HEK293 (cell line): ENCODE data around the gene BCL2.

ENCODE experiments used
- CTCF ChIA-PET: fragments of 350-600 bp; formaldehyde crosslinking; extraction: SDS; loops from one replicate; lab custom pipeline; 2021; ENCODE audit warnings: antibody characterized with exemption; lab: Yijun Ruan, JAX
- POLR2A ChIA-PET: fragments of 300-600 bp; formaldehyde crosslinking; extraction: SDS; loops from one replicate; lab custom pipeline; 2020; ENCODE audit warnings: antibody characterized with exemption, inconsistent platforms; lab: Yijun Ruan, JAX
- H3K27ac ChIP-seq: fragments of 200-500 bp; sonication (Bioruptor generic); 2 replicates; pipeline ENCODE4 v1.5.1; 2014; ENCODE audit warnings: low read depth, low read length, control low read depth, inconsistent platforms; ENCODE audit errors: extremely low read depth
- H3K36me3 ChIP-seq, 2 experiments: fragments of 200-500 bp in 1 of 2; sonication (Bioruptor generic) in 1 of 2; 1 replicate in 1 of 2; 2 replicates in 1 of 2; pipeline ENCODE4 v1.5.1; 2014 to 2017; ENCODE audit warnings: inconsistent platforms in 2 of 2, low read length in 2 of 2; ENCODE audit not compliant: control insufficient read depth in 2 of 2, insufficient read depth in 1 of 2
- H3K4me1 ChIP-seq: fragments of 200-500 bp; sonication (Bioruptor generic); 2 replicates; pipeline ENCODE4 v1.5.1; 2014; ENCODE audit warnings: mild to moderate bottlenecking, low read length, inconsistent platforms; ENCODE audit not compliant: control insufficient read depth, insufficient read depth
- H3K4me3 ChIP-seq: 2 replicates; pipeline ENCODE4 v1.5.1; 2011; ENCODE audit warnings: low read depth, mild to moderate bottlenecking, control low read depth, low read length, moderate library complexity
- H3K9me3 ChIP-seq: fragments of 200-500 bp; sonication (Bioruptor generic); 2 replicates; pipeline ENCODE4 v1.5.1; 2014; ENCODE audit warnings: low read depth, low read length, inconsistent platforms; ENCODE audit not compliant: control insufficient read depth, insufficient read depth
- ATF2 ChIP-seq: fragments of 450-650 bp; formaldehyde crosslinking; IDR thresholded peaks from 2 replicates; pipeline ENCODE4 v1.5.1; 2016; ENCODE audit warnings: missing biosample characterization, missing genetic modification characterization, low read depth
- GFI1B ChIP-seq: fragments of 450-650 bp; formaldehyde crosslinking; IDR thresholded peaks from 2 replicates; pipeline ENCODE4 v1.5.1; 2016; ENCODE audit warnings: missing biosample characterization, missing genetic modification characterization
- GLIS1 ChIP-seq: fragments of 450-650 bp; formaldehyde crosslinking; IDR thresholded peaks from 2 replicates; pipeline ENCODE4 v1.5.1; 2016; ENCODE audit warnings: missing biosample characterization, missing genetic modification characterization
- MYNN ChIP-seq: fragments of 450-650 bp; formaldehyde crosslinking; IDR thresholded peaks from 2 replicates; pipeline ENCODE4 v1.5.1; 2016; ENCODE audit warnings: missing biosample characterization, missing genetic modification characterization, borderline replicate concordance
- SALL2 ChIP-seq: fragments of 450-650 bp; formaldehyde crosslinking; IDR thresholded peaks from 2 replicates; pipeline ENCODE4 v1.5.0; 2017; ENCODE audit warnings: missing biosample characterization, mild to moderate bottlenecking, missing genetic modification characterization, borderline replicate concordance
- ZBTB7A ChIP-seq: fragments of 450-650 bp; formaldehyde crosslinking; IDR thresholded peaks from 2 replicates; pipeline ENCODE4 v1.5.1; 2016; ENCODE audit warnings: low read depth, missing biosample characterization, missing genetic modification characterization
- ZFP37 ChIP-seq: fragments of 450-650 bp; formaldehyde crosslinking; IDR thresholded peaks from 2 replicates; pipeline ENCODE4 v1.5.1; 2016; ENCODE audit warnings: missing biosample characterization, missing genetic modification characterization
- ZIC2 ChIP-seq: fragments of 450-650 bp; formaldehyde crosslinking; IDR thresholded peaks from 2 replicates; pipeline ENCODE4 v1.5.1; 2016; ENCODE audit warnings: missing biosample characterization, missing genetic modification characterization
- ZNF10 ChIP-seq: fragments of 450-650 bp; formaldehyde crosslinking; IDR thresholded peaks from 2 replicates; pipeline ENCODE4 v1.5.1; 2017; ENCODE audit warnings: missing biosample characterization, missing genetic modification characterization
- ZNF175 ChIP-seq: fragments of 450-650 bp; formaldehyde crosslinking; IDR thresholded peaks from 2 replicates; pipeline ENCODE4 v1.5.1; 2016; ENCODE audit warnings: missing biosample characterization, missing genetic modification characterization
- ZNF184 ChIP-seq: fragments of 450-650 bp; IDR thresholded peaks from 2 replicates; pipeline ENCODE4 v1.5.1; 2018; ENCODE audit warnings: missing biosample characterization, mild to moderate bottlenecking, missing genetic modification characterization
- ZNF19 ChIP-seq: fragments of 450-650 bp; formaldehyde crosslinking; IDR thresholded peaks from 2 replicates; pipeline ENCODE4; 2016; ENCODE audit warnings: missing biosample characterization, missing genetic modification characterization, low read depth
- ZNF24 ChIP-seq: fragments of 450-650 bp; formaldehyde crosslinking; IDR thresholded peaks from 2 replicates; pipeline ENCODE4 v1.5.1; 2016; ENCODE audit warnings: missing biosample characterization, missing genetic modification characterization
- ZNF248 ChIP-seq: fragments of 450-650 bp; formaldehyde crosslinking; IDR thresholded peaks from 2 replicates; pipeline ENCODE4 v1.5.1; 2017; ENCODE audit warnings: missing biosample characterization, missing genetic modification characterization
- ZNF302 ChIP-seq: fragments of 450-650 bp; formaldehyde crosslinking; IDR thresholded peaks from 2 replicates; pipeline ENCODE4 v1.5.1; 2016; ENCODE audit warnings: missing biosample characterization, missing genetic modification characterization, low read depth
- ZNF350 ChIP-seq: fragments of 450-650 bp; formaldehyde crosslinking; IDR thresholded peaks from 2 replicates; pipeline ENCODE4 v1.5.0; 2017; ENCODE audit warnings: missing biosample characterization, mild to moderate bottlenecking, missing genetic modification characterization
- ZNF404 ChIP-seq: fragments of 450-650 bp; formaldehyde crosslinking; IDR thresholded peaks from 2 replicates; pipeline ENCODE4 v1.5.1; 2017; ENCODE audit warnings: missing biosample characterization, missing genetic modification characterization
- ZNF501 ChIP-seq: fragments of 450-650 bp; formaldehyde crosslinking; IDR thresholded peaks from 2 replicates; pipeline ENCODE4 v1.5.1; 2016; ENCODE audit warnings: missing biosample characterization, missing genetic modification characterization
- ZNF510 ChIP-seq: fragments of 450-650 bp; formaldehyde crosslinking; IDR thresholded peaks from 2 replicates; pipeline ENCODE4 v1.5.1; 2018; ENCODE audit warnings: mild to moderate bottlenecking, missing genetic modification characterization, missing biosample characterization; ENCODE audit not compliant: insufficient replicate concordance
- ZNF514 ChIP-seq: fragments of 450-650 bp; formaldehyde crosslinking; IDR thresholded peaks from 2 replicates; pipeline ENCODE4 v1.5.1; 2016; ENCODE audit warnings: missing biosample characterization, missing genetic modification characterization
- ZNF555 ChIP-seq: fragments of 450-650 bp; formaldehyde crosslinking; conservative IDR thresholded peaks from 2 replicates; pipeline ENCODE4 v1.5.1; 2017; ENCODE audit warnings: missing biosample characterization, mild to moderate bottlenecking, missing genetic modification characterization, inconsistent platforms
- ZNF629 ChIP-seq: fragments of 450-650 bp; formaldehyde crosslinking; IDR thresholded peaks from 2 replicates; pipeline ENCODE4 v1.5.1; 2017; ENCODE audit warnings: missing biosample characterization, missing genetic modification characterization
- ZNF664 ChIP-seq: fragments of 450-650 bp; formaldehyde crosslinking; IDR thresholded peaks from 2 replicates; pipeline ENCODE4 v1.5.1; 2016; ENCODE audit warnings: missing biosample characterization, missing genetic modification characterization
- ZNF777 ChIP-seq: fragments of 450-650 bp; formaldehyde crosslinking; IDR thresholded peaks from 2 replicates; pipeline ENCODE4 v1.5.1; 2017; ENCODE audit warnings: missing biosample characterization, missing genetic modification characterization, borderline replicate concordance
- TF ChIP-seq, protein P1 (sequence below): fragments of 450-650 bp; formaldehyde crosslinking; IDR thresholded peaks from 2 replicates; pipeline ENCODE4 v1.5.1; 2016; ENCODE audit warnings: missing biosample characterization, missing genetic modification characterization
- TF ChIP-seq, protein P2 (sequence below): fragments of 450-650 bp; formaldehyde crosslinking; IDR thresholded peaks from 2 replicates; pipeline ENCODE4 v1.5.1; 2016; ENCODE audit warnings: missing biosample characterization, missing genetic modification characterization, borderline replicate concordance

BCL2 gene

GRCh38 chr18:63253428-63254372 is 65.9 kb downstream of the BCL2 start:
- Histone ChIP-seq H3K4me1 (no peaks in the 10 kb centered on the region), H3K27ac (no peak overlapping the region), H3K4me3 (no peak overlapping the region), H3K36me3 (no peaks in the 10 kb centered on the region), H3K9me3 (no peaks in the 10 kb centered on the region)
- POLR2A ChIA-PET = no interaction called here
- TF ChIP-seq ZNF629 (tag by site-specific recombination) = no peak
- no peak for TF ChIP-seq ZNF555 (tag by site-specific recombination)
- no peak for TF ChIP-seq ZIC2 (tag by site-specific recombination)
- TF ChIP-seq ZNF510 (tag by site-specific recombination) = no peak
- no peak for TF ChIP-seq ZNF19 (tag by site-specific recombination)
- TF ChIP-seq ZNF302 (tag by site-specific recombination) = no peak
- CTCF ChIA-PET = interaction anchor here (0.5 kb wide), 1 partner anchor 88 kb away, joined by 4 read pairs; no protein-coding TSS in a partner anchor

GRCh38 chr18:63253014-63253413 is 66.6 kb downstream of the BCL2 start:
- H3K9me3 ChIP-seq = no peaks in the 10 kb centered on the region
- TF ChIP-seq SALL2 (tag by site-specific recombination) = no peak
- TF ChIP-seq, protein P1, sequence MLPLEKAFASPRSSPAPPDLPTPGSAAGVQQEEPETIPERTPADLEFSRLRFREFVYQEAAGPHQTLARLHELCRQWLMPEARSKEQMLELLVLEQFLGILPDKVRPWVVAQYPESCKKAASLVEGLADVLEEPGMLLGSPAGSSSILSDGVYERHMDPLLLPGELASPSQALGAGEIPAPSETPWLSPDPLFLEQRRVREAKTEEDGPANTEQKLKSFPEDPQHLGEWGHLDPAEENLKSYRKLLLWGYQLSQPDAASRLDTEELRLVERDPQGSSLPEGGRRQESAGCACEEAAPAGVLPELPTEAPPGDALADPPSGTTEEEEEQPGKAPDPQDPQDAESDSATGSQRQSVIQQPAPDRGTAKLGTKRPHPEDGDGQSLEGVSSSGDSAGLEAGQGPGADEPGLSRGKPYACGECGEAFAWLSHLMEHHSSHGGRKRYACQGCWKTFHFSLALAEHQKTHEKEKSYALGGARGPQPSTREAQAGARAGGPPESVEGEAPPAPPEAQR = no peak
- no peak for TF ChIP-seq MYNN (tag by site-specific recombination)
- TF ChIP-seq ZNF24 (tag by site-specific recombination) = no peak
- TF ChIP-seq ZBTB7A (tag by site-specific recombination) = no peak
- TF ChIP-seq GFI1B (tag by site-specific recombination) = no peak
- no peak for TF ChIP-seq ZNF664 (tag by site-specific recombination)
- TF ChIP-seq ZNF10 = no peak
- TF ChIP-seq ZNF501 (tag by site-specific recombination) = no peak
- H3K36me3 ChIP-seq = no peaks in the 10 kb centered on the region
- H3K4me3 ChIP-seq = no peak overlapping the region
- ChIA-PET CTCF (no interaction called here), POLR2A (no interaction called here)
- H3K4me1 ChIP-seq = no peaks in the 10 kb centered on the region
- H3K27ac ChIP-seq = no peak overlapping the region

DNA sequence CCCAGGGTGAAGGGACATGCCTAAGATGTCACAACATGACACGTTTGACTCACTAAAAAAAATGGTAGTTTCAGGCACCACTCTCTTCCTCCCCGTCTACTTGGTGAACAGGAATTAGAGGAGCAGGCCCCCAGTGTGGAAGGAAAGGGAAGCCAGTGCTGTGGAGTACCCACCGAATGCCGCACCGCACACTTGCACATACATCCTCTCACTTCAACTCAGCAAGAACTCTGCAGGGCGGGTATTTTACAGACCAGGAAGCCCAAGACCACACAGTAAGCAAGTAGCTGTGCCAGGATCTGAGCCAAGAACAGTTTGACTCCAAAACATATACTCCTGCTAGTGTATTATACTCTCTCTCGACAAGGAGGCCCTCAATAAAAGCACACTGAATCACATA is 69.8 kb downstream of the BCL2 start:
- H3K36me3 ChIP-seq = no peaks in the 10 kb centered on the region
- CTCF ChIA-PET = no interaction called here
- H3K4me3 ChIP-seq = no peak overlapping the region

GRCh38 chr18:63247926-63248325 is 71.6 kb downstream of the BCL2 start:
- Histone ChIP-seq H3K9me3 (no peaks in the 10 kb centered on the region), H3K36me3 (no peaks in the 10 kb centered on the region), H3K4me1 (no peaks in the 10 kb centered on the region), H3K27ac (no peak overlapping the region), H3K4me3 (no peak overlapping the region)
- POLR2A ChIA-PET = no interaction called here
- CTCF ChIA-PET = no interaction called here
- TF ChIP-seq ZNF501 (tag by site-specific recombination) = no peak
- TF ChIP-seq ATF2 (tag by site-specific recombination) = no peak
- no peak for TF ChIP-seq ZFP37 (tag by site-specific recombination)
- TF ChIP-seq ZNF514 (tag by site-specific recombination) = no peak
- TF ChIP-seq ZNF404 (tag by site-specific recombination) = no peak
- TF ChIP-seq, protein P2, sequence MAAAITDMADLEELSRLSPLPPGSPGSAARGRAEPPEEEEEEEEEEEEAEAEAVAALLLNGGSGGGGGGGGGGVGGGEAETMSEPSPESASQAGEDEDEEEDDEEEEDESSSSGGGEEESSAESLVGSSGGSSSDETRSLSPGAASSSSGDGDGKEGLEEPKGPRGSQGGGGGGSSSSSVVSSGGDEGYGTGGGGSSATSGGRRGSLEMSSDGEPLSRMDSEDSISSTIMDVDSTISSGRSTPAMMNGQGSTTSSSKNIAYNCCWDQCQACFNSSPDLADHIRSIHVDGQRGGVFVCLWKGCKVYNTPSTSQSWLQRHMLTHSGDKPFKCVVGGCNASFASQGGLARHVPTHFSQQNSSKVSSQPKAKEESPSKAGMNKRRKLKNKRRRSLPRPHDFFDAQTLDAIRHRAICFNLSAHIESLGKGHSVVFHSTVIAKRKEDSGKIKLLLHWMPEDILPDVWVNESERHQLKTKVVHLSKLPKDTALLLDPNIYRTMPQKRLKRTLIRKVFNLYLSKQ (tag by site-specific recombination) = no peak
- TF ChIP-seq ZNF175 (tag by site-specific recombination) = no peak
- no peak for TF ChIP-seq ZNF184 (tag by site-specific recombination)
- no peak for TF ChIP-seq ZNF248

More for the DNA sequence above, 69.8 kb downstream of the BCL2 start:
- H3K9me3 ChIP-seq = no peaks in the 10 kb centered on the region
- POLR2A ChIA-PET = interaction anchor here (0.6 kb wide), 1 partner anchor 846 kb away, joined by 7 read pairs; no protein-coding TSS in a partner anchor
- H3K27ac ChIP-seq = no peak overlapping the region
- TF ChIP-seq ZNF350 (tag by site-specific recombination) = no peak
- TF ChIP-seq ZIC2 (tag by site-specific recombination) = peak; percentile 84
- no peak for TF ChIP-seq ZNF777
- no peak for TF ChIP-seq GLIS1
- H3K4me1 ChIP-seq = no peaks in the 10 kb centered on the region
